Karpas-422 (cell line): ENCODE results near the gene MRPL1. TPM values are rescaled to one million over a fixed set of nuclear protein-coding genes. Genes with fewer than 3 reads are reported as not detected.

Experiments used
- DNase-seq: peaks from one replicate; pipeline ENCODE4 v3.0.0-alpha.2; 2015
- H2AFZ ChIP-seq: fragments of 200-600 bp; sonication (generic); 2 replicates; pipeline ENCODE4 v1.6.1; 2014; ENCODE audit warnings: antibody characterized with exemption, low read length, mixed read lengths
- H3K27ac ChIP-seq: fragments of 200-600 bp; sonication (generic); 2 replicates; pipeline ENCODE4 v1.5.1; 2014; ENCODE audit warnings: mild to moderate bottlenecking, low read length, moderate library complexity
- H3K27me3 ChIP-seq: fragments of 200-600 bp; sonication (generic); 2 replicates; pipeline ENCODE4 v1.6.1; 2014; ENCODE audit warnings: low read length, mixed read lengths
- H3K36me3 ChIP-seq: fragments of 200-600 bp; sonication (generic); 2 replicates; pipeline ENCODE4 v1.6.1; 2014; ENCODE audit warnings: low read length, mixed read lengths; ENCODE audit not compliant: insufficient read depth
- H3K4me1 ChIP-seq: fragments of 200-600 bp; sonication (generic); 2 replicates; pipeline ENCODE4 v1.6.1; 2014; ENCODE audit warnings: mild to moderate bottlenecking, low read length, mixed read lengths
- H3K4me2 ChIP-seq: fragments of 200-600 bp; sonication (generic); 2 replicates; pipeline ENCODE4 v1.6.1; 2014; ENCODE audit warnings: low read length, low read depth, mild to moderate bottlenecking; ENCODE audit not compliant: poor library complexity, severe bottlenecking
- H3K4me3 ChIP-seq: fragments of 200-600 bp; sonication (generic); 2 replicates; pipeline ENCODE4 v1.5.1; 2014; ENCODE audit warnings: mild to moderate bottlenecking, antibody characterized with exemption, low read length, mixed read lengths
- H3K79me2 ChIP-seq: fragments of 200-600 bp; sonication (generic); 2 replicates; pipeline ENCODE4 v1.6.1; 2014; ENCODE audit warnings: mild to moderate bottlenecking, low read length, mixed read lengths
- H3K9ac ChIP-seq: fragments of 200-600 bp; sonication (generic); 2 replicates; pipeline ENCODE4 v1.6.0; 2014; ENCODE audit warnings: low read length
- H3K9me2 ChIP-seq: fragments of 200-600 bp; sonication (generic), shearing (Covaris generic); replicated peaks from 2 replicates; pipeline ENCODE4 v1.6.0; 2014; ENCODE audit warnings: mild to moderate bottlenecking, low read length, moderate library complexity; ENCODE audit not compliant: insufficient read depth
- H3K9me3 ChIP-seq: fragments of 300-700, 200-600 bp; sonication (generic); 2 replicates; pipeline ENCODE4 v1.6.1; 2014; ENCODE audit warnings: low read length, mixed read lengths
- H4K20me1 ChIP-seq: fragments of 200-600 bp; sonication (generic); 2 replicates; pipeline ENCODE4 v1.6.1; 2014; ENCODE audit warnings: mild to moderate bottlenecking, antibody characterized with exemption, low read length, low read depth; ENCODE audit not compliant: insufficient read depth
- total RNA-seq: library from RNA; depleted of rRNA; stranded (reverse); fragments of >200 nt; shearing (Covaris generic); gene quantifications from 2 replicates; pipeline ENCODE4 v1.2.3, GENCODE V29; 2014; ENCODE audit warnings: low replicate concordance

The MRPL1 gene
- total RNA-seq, 1 experiment from 2014 or later, result 13.5 TPM

- Histone ChIP-seq H3K27me3 (no peaks in the 10 kb centered on the region), H3K9me3 (no peaks in the 10 kb centered on the region), H3K4me3 (peak overlapping the region; percentile 80), H3K79me2 (peaks cover 25% of the 10 kb centered on the region), H3K36me3 (no peaks in the 10 kb centered on the region), H3K4me2 (peak overlapping the region; percentile 96), H3K27ac (peak overlapping the region; percentile 78), H2AFZ (peak overlapping the region; percentile 79; the same call in 1 of the 2 replicates), H3K4me1 (peaks cover 37% of the 10 kb centered on the region), H3K9me2 (no peaks in the 10 kb centered on the region), H3K9ac (peak overlapping the region; percentile 83), H4K20me1 (peaks cover 9% of the 10 kb centered on the region; the same call in 1 of the 2 replicates)
- peak; percentile 92 for DNase-seq
Measured at GRCh38 chr4:77819843-77820648, 42.6 kb upstream of the MRPL1 start.

GRCh38 chr4:77820649-77821561, 41.7 kb upstream of the MRPL1 start:
- Histone ChIP-seq H3K9me2 (no peaks in the 10 kb centered on the region), H3K4me2 (peak overlapping the region; percentile 96), H3K4me3 (peak overlapping the region; percentile 80), H3K9ac (peak overlapping the region; percentile 83), H3K4me1 (peaks cover 33% of the 10 kb centered on the region), H3K9me3 (no peaks in the 10 kb centered on the region), H2AFZ (0 out of 2 replicates have a peak overlapping the region, but pooled peaks have one; percentile 79), H3K27me3 (no peaks in the 10 kb centered on the region), H3K36me3 (no peaks in the 10 kb centered on the region), H3K27ac (peak overlapping the region; percentile 78), H3K79me2 (peaks cover 16% of the 10 kb centered on the region), H4K20me1 (peaks cover under 1% of the 10 kb centered on the region; the same call in 1 of the 2 replicates)
- peak; percentile 64 for DNase-seq

- Histone ChIP-seq H4K20me1 (no peaks in the 10 kb centered on the region), H3K4me1 (peaks cover 39% of the 10 kb centered on the region), H3K27me3 (no peaks in the 10 kb centered on the region), H3K27ac (no peak overlapping the region), H2AFZ (no peak overlapping the region), H3K36me3 (no peaks in the 10 kb centered on the region), H3K4me3 (no peak overlapping the region), H3K4me2 (peak overlapping the region; percentile 96), H3K9me3 (no peaks in the 10 kb centered on the region), H3K9me2 (no peaks in the 10 kb centered on the region), H3K9ac (no peak overlapping the region), H3K79me2 (peaks cover 10% of the 10 kb centered on the region)
- no peak for DNase-seq
Measured at GRCh38 chr4:77821775-77822174, 40.9 kb upstream of the MRPL1 start.

GRCh38 chr4:77826275-77826674, 36.4 kb upstream of the MRPL1 start:
- Histone ChIP-seq H3K36me3 (no peaks in the 10 kb centered on the region), H3K4me2 (peak overlapping the region; percentile 58), H3K4me3 (no peak overlapping the region), H3K4me1 (peaks cover 36% of the 10 kb centered on the region), H2AFZ (no peak overlapping the region), H4K20me1 (no peaks in the 10 kb centered on the region), H3K27me3 (no peaks in the 10 kb centered on the region), H3K27ac (no peak overlapping the region), H3K9me2 (no peaks in the 10 kb centered on the region), H3K79me2 (no peaks in the 10 kb centered on the region), H3K9ac (no peak overlapping the region), H3K9me3 (no peaks in the 10 kb centered on the region)
- DNase-seq, result peak; percentile 49

GRCh38 chr4:77827343-77827742, 35.3 kb upstream of the MRPL1 start:
- no peaks in the 10 kb centered on the region for H3K9me2 ChIP-seq
- no peak overlapping the region for H3K4me3 ChIP-seq

GRCh38 chr4:77833126-77833724, 29.4 kb upstream of the MRPL1 start:
- no peak overlapping the region for H3K27ac ChIP-seq
- no peaks in the 10 kb centered on the region for H3K79me2 ChIP-seq
- H4K20me1 ChIP-seq, result no peaks in the 10 kb centered on the region
- peaks cover under 1% of the 10 kb centered on the region for H3K4me1 ChIP-seq
- H3K4me3 ChIP-seq, result no peak overlapping the region
- no peak for DNase-seq
- H3K9ac ChIP-seq, result no peak overlapping the region
- H3K36me3 ChIP-seq, result no peaks in the 10 kb centered on the region
- no peak overlapping the region for H3K4me2 ChIP-seq
- H3K27me3 ChIP-seq, result no peaks in the 10 kb centered on the region
- no peaks in the 10 kb centered on the region for H3K9me3 ChIP-seq
- no peak overlapping the region for H2AFZ ChIP-seq
- H3K9me2 ChIP-seq, result no peaks in the 10 kb centered on the region

More at GRCh38 chr4:77827343-77827742, 35.3 kb upstream of the MRPL1 start:
- peak; percentile 62 for DNase-seq
- Histone ChIP-seq H3K4me1 (peaks cover 27% of the 10 kb centered on the region), H2AFZ (no peak overlapping the region), H3K79me2 (no peaks in the 10 kb centered on the region), H3K36me3 (no peaks in the 10 kb centered on the region), H3K27ac (peak overlapping the region; percentile 35; the same call in 1 of the 2 replicates), H3K4me2 (peak overlapping the region; percentile 58), H3K9ac (no peak overlapping the region), H4K20me1 (no peaks in the 10 kb centered on the region), H3K27me3 (no peaks in the 10 kb centered on the region), H3K9me3 (no peaks in the 10 kb centered on the region)

- H3K4me2 ChIP-seq, result no peak overlapping the region
- DNase-seq, result no peak
- no peaks in the 10 kb centered on the region for H3K79me2 ChIP-seq
- no peaks in the 10 kb centered on the region for H3K9me2 ChIP-seq
- no peaks in the 10 kb centered on the region for H3K36me3 ChIP-seq
- H3K4me3 ChIP-seq, result no peak overlapping the region
- H3K9me3 ChIP-seq, result no peaks in the 10 kb centered on the region
- H3K9ac ChIP-seq, result no peak overlapping the region
- no peaks in the 10 kb centered on the region for H3K27me3 ChIP-seq
- no peaks in the 10 kb centered on the region for H4K20me1 ChIP-seq
- no peak overlapping the region for H2AFZ ChIP-seq
- H3K4me1 ChIP-seq, result no peaks in the 10 kb centered on the region
- no peak overlapping the region for H3K27ac ChIP-seq
Measured at GRCh38 chr4:77834403-77834802, 28.2 kb upstream of the MRPL1 start.
